H1 (cell line): ENCODE results near the gene FSTL4. TPM values are rescaled to one million over a fixed set of nuclear protein-coding genes. Genes with fewer than 3 reads are reported as not detected.

Experiments
- CTCF ChIA-PET: fragments of 300-600 bp; sonication (Branson Sonifier 250); formaldehyde crosslinking; loops from one replicate; lab custom pipeline; 2021; ENCODE audit not compliant: partially characterized antibody; lab: Charles Lee
- POLR2A ChIA-PET: fragments of 300-600 bp; sonication (Branson Sonifier 250); formaldehyde crosslinking; loops from one replicate; lab custom pipeline; 2021; ENCODE audit warnings: inconsistent platforms; ENCODE audit not compliant: partially characterized antibody; lab: Charles Lee
- DNase-seq, 2 experiments: peaks; one replicate each; pipeline versions ENCODE4 v3.0.0 to v3.0.0-alpha.2; 2010 to 2022; ENCODE audit warnings: low spot score in 2 of 2, low read depth in 1 of 2, mixed read lengths in 1 of 2
- FAIRE-seq: peaks from 2 replicates; lab custom pipeline; 2011; peaks lifted over from hg19 to GRCh38; lab: Jason Lieb, UNC
- H2AFZ ChIP-seq: 2 replicates; pipeline ENCODE4 v1.8.1; 2012; ENCODE audit warnings: low read length, inconsistent platforms
- H2AK5ac ChIP-seq: 2 replicates; pipeline ENCODE4 v1.6.1; 2013; ENCODE audit warnings: low read depth, low read length
- H2BK120ac ChIP-seq: replicated peaks from 2 replicates; pipeline ENCODE3; 2013; ENCODE audit warnings: low read depth, low read length, inconsistent platforms
- H2BK12ac ChIP-seq: 2 replicates; pipeline ENCODE4 v1.6.1; 2013; ENCODE audit warnings: low read depth, low read length
- H2BK15ac ChIP-seq: 2 replicates; pipeline ENCODE4 v1.6.1; 2013; ENCODE audit warnings: low read length
- H2BK20ac ChIP-seq: 2 replicates; pipeline ENCODE4 v1.6.1; 2013; ENCODE audit warnings: low read length
- H2BK5ac ChIP-seq: 2 replicates; pipeline ENCODE4 v1.6.1; 2013; ENCODE audit warnings: low read depth, low read length
- H3K14ac ChIP-seq: 2 replicates; pipeline ENCODE4 v1.6.1; 2013; ENCODE audit warnings: inconsistent platforms; ENCODE audit not compliant: insufficient read length
- H3K18ac ChIP-seq: 2 replicates; pipeline ENCODE4 v1.6.1; 2013; ENCODE audit warnings: low read length; ENCODE audit errors: extremely low read depth
- H3K23ac ChIP-seq: 2 replicates; pipeline ENCODE4 v1.6.1; 2013; ENCODE audit warnings: inconsistent platforms; ENCODE audit not compliant: insufficient read length
- H3K23me2 ChIP-seq: 2 replicates; pipeline ENCODE4 v1.6.1; 2013; ENCODE audit warnings: low read depth, low read length
- H3K27ac ChIP-seq: 2 replicates; pipeline ENCODE4 v1.6.1; 2011; ENCODE audit warnings: low read depth, low read length, inconsistent platforms
- H3K27me3 ChIP-seq, 4 experiments: replicated peaks in 1 of 4; 1 replicate in 1 of 4; 2 replicates in 3 of 4; pipeline versions ENCODE4 v1.6.1 to v1.8.1; 2011 to 2013; ENCODE audit warnings: low read length in 3 of 4, mild to moderate bottlenecking in 3 of 4, inconsistent platforms in 2 of 4, mixed read lengths in 2 of 4, moderate library complexity in 1 of 4; ENCODE audit not compliant: control insufficient read depth in 3 of 4, insufficient read depth in 3 of 4; ENCODE audit errors: extremely low read depth in 1 of 4
- H3K36me3 ChIP-seq, 4 experiments: 2 replicates each; pipeline versions ENCODE4 v1.6.1 to v1.8.1; 2011 to 2013; ENCODE audit warnings: mild to moderate bottlenecking in 4 of 4, low read length in 3 of 4, moderate library complexity in 2 of 4, control low read depth in 1 of 4, inconsistent platforms in 1 of 4; ENCODE audit not compliant: insufficient read depth in 4 of 4, control insufficient read depth in 2 of 4
- H3K4ac ChIP-seq: replicated peaks from 2 replicates; pipeline ENCODE3; 2013; ENCODE audit warnings: low read length, low read depth, mixed read lengths, inconsistent platforms; ENCODE audit not compliant: insufficient read length
- H3K4me1 ChIP-seq, 4 experiments: replicated peaks in 1 of 4; 1 replicate in 1 of 4; 2 replicates in 3 of 4; pipeline versions ENCODE4 v1.6.1 to v1.8.1; 2011 to 2013; ENCODE audit warnings: low read length in 3 of 4, inconsistent platforms in 2 of 4, mixed read lengths in 1 of 4; ENCODE audit not compliant: insufficient read depth in 4 of 4, control insufficient read depth in 3 of 4
- H3K4me2 ChIP-seq, 2 experiments: 2 replicates each; pipeline versions ENCODE4 v1.6.1 to v1.8.1; 2011 to 2013; ENCODE audit warnings: low read depth in 2 of 2, low read length in 2 of 2, control low read depth in 1 of 2, inconsistent platforms in 1 of 2, mild to moderate bottlenecking in 1 of 2; ENCODE audit not compliant: insufficient read depth in 1 of 2
- H3K4me3 ChIP-seq, 4 experiments: fragments of 200-600, 300-600 bp in 1 of 4; sonication (generic), shearing (Covaris generic), sonication (Bioruptor Twin) in 1 of 4; 2 replicates each; pipeline versions ENCODE4 v1.5.1 to v1.8.1; 2011 to 2016; ENCODE audit warnings: low read length in 4 of 4, low read depth in 3 of 4, control low read depth in 2 of 4, inconsistent platforms in 2 of 4, mild to moderate bottlenecking in 2 of 4, mixed read lengths in 1 of 4, moderate library complexity in 1 of 4; ENCODE audit not compliant: insufficient read depth in 2 of 4; ENCODE audit errors: extremely low read depth in 1 of 4
- H3K56ac ChIP-seq: replicated peaks from 2 replicates; pipeline ENCODE3; 2013; ENCODE audit warnings: low read depth, mild to moderate bottlenecking, mixed read lengths, low read length, inconsistent platforms; ENCODE audit not compliant: insufficient read length
- H3K79me1 ChIP-seq: 2 replicates; pipeline ENCODE4 v1.6.1; 2013; ENCODE audit warnings: low read depth, low read length, control low read depth
- H3K79me2 ChIP-seq, 2 experiments: 2 replicates each; pipeline versions ENCODE4 v1.6.1 to v1.8.1; 2012 to 2013; ENCODE audit warnings: low read length in 2 of 2, mild to moderate bottlenecking in 2 of 2, inconsistent platforms in 1 of 2; ENCODE audit not compliant: insufficient read depth in 2 of 2, control insufficient read depth in 1 of 2
- H3K9ac ChIP-seq, 4 experiments: replicated peaks in 1 of 4; 1 replicate in 1 of 4; 2 replicates in 3 of 4; pipeline versions ENCODE4 v1.6.1 to v1.8.1; 2011 to 2013; ENCODE audit warnings: low read depth in 3 of 4, low read length in 3 of 4, control low read depth in 2 of 4, mild to moderate bottlenecking in 2 of 4, moderate library complexity in 2 of 4, inconsistent platforms in 1 of 4; ENCODE audit errors: extremely low read depth in 1 of 4
- H3K9me3 ChIP-seq, 2 experiments: 2 replicates each; pipeline versions ENCODE4 v1.6.1 to v1.8.1; 2012 to 2013; ENCODE audit warnings: mild to moderate bottlenecking in 2 of 2, moderate library complexity in 2 of 2, control low read depth in 1 of 2, inconsistent platforms in 1 of 2, low read depth in 1 of 2, low read length in 1 of 2, mixed read lengths in 1 of 2; ENCODE audit not compliant: insufficient read depth in 2 of 2
- H4K20me1 ChIP-seq, 2 experiments: replicated peaks in 1 of 2; 2 replicates each; pipeline versions ENCODE3 to v1.8.1; 2011 to 2013; ENCODE audit warnings: inconsistent platforms in 2 of 2, low read length in 2 of 2, mild to moderate bottlenecking in 1 of 2; ENCODE audit not compliant: insufficient read depth in 2 of 2, control insufficient read depth in 1 of 2
- H4K5ac ChIP-seq: 2 replicates; pipeline ENCODE4 v1.6.1; 2013; ENCODE audit warnings: low read length, low read depth, mixed read lengths, inconsistent platforms; ENCODE audit not compliant: insufficient read length
- H4K8ac ChIP-seq: 2 replicates; pipeline ENCODE4 v1.8.0; 2013; ENCODE audit warnings: mild to moderate bottlenecking, moderate library complexity, low read length, inconsistent platforms; ENCODE audit not compliant: insufficient read depth; ENCODE audit errors: extremely low read depth
- H4K91ac ChIP-seq: replicated peaks from 2 replicates; pipeline ENCODE3; 2013; ENCODE audit warnings: low read length, mixed read lengths, inconsistent platforms; ENCODE audit not compliant: insufficient read length
- CEBPB ChIP-seq: IDR thresholded peaks from 2 replicates; pipeline ENCODE4 v1.6.1; 2012; ENCODE audit warnings: low read depth, low read length
- E2F6 ChIP-seq: IDR thresholded peaks from 2 replicates; pipeline ENCODE4 v1.6.1; 2012; ENCODE audit warnings: inconsistent platforms
- EGR1 ChIP-seq: IDR thresholded peaks from 2 replicates; pipeline ENCODE4 v1.6.1; 2011; ENCODE audit warnings: low read depth, low read length, borderline replicate concordance
- EZH2 ChIP-seq: fragments of 200-600 bp; sonication (generic); IDR thresholded peaks from 2 replicates; pipeline ENCODE4 v1.7.1; 2012; ENCODE audit warnings: low read depth, mild to moderate bottlenecking, moderate library complexity, low read length, inconsistent platforms; ENCODE audit not compliant: severe bottlenecking
- FOSL1 ChIP-seq: IDR thresholded peaks from 2 replicates; pipeline ENCODE4 v1.6.1; 2011; ENCODE audit warnings: mild to moderate bottlenecking, low read depth, low read length, moderate library complexity; ENCODE audit not compliant: insufficient read depth
- HDAC2 ChIP-seq, 2 experiments: fragments of 300-600 bp in 1 of 2; sonication (generic) in 1 of 2; IDR thresholded peaks; 2 replicates each; pipeline ENCODE4 v1.6.1; 2011 to 2012; ENCODE audit warnings: low read depth in 2 of 2, low read length in 2 of 2, mild to moderate bottlenecking in 2 of 2, moderate library complexity in 2 of 2, borderline replicate concordance in 1 of 2, inconsistent platforms in 1 of 2
- RFX5 ChIP-seq: IDR thresholded peaks from 2 replicates; pipeline ENCODE4 v1.6.1; 2011; ENCODE audit warnings: low read depth, low read length, improper control_type of control experiment, borderline replicate concordance
- SP1 ChIP-seq: IDR thresholded peaks from 2 replicates; pipeline ENCODE4 v1.6.1; 2011; ENCODE audit warnings: low read depth, low read length
- SP4 ChIP-seq: IDR thresholded peaks from 2 replicates; pipeline ENCODE4 v1.6.1; 2012; ENCODE audit warnings: low read length, inconsistent platforms
- TAF1 ChIP-seq: IDR thresholded peaks from 2 replicates; pipeline ENCODE4 v1.6.1; 2011; ENCODE audit warnings: mild to moderate bottlenecking, low read depth, low read length
- TBP ChIP-seq: IDR thresholded peaks from 2 replicates; pipeline ENCODE4 v1.6.1; 2011; ENCODE audit warnings: low read depth, low read length, improper control_type of control experiment
- USF2 ChIP-seq: IDR thresholded peaks from 2 replicates; pipeline ENCODE4 v1.6.1; 2011; ENCODE audit warnings: low read length, improper control_type of control experiment
- YY1 ChIP-seq: IDR thresholded peaks from 2 replicates; pipeline ENCODE4 v1.6.1; 2011; ENCODE audit warnings: low read depth, mild to moderate bottlenecking, low read length
- WGBS, 2 experiments: shearing (Covaris generic) in 1 of 2; methylation state at CpG; one replicate each; pipeline versions ENCODE4 v1.1.6 to v1.1.7; 2013 to 2015; ENCODE audit warnings: low lambda C conversion rate in 2 of 2, mixed read lengths in 2 of 2, inconsistent platforms in 1 of 2, low coverage in 1 of 2, missing lambda C conversion rate in 1 of 2; ENCODE audit not compliant: insufficient replicate concordance in 2 of 2, insufficient coverage in 1 of 2, insufficient read length in 1 of 2; ENCODE audit errors: extremely low coverage in 1 of 2, missing lambda C conversion rate in 1 of 2; 5-methylcytosine and 5-hydroxymethylcytosine counted together
- polyA plus RNA-seq, 7 experiments: library from polyadenylated mRNA; depleted of rRNA in 3 of 7; stranded (reverse) in 5 of 7; unstranded in 2 of 7; fragments of >200 nt in 5 of 7; fragments of 200-250 nt in 2 of 7; gene quantifications; 1 replicate in 5 of 7; 2 replicates in 1 of 7; 4 replicates in 1 of 7; pipeline versions ENCODE4 v1.2.1 to v1.2.3, GENCODE V29; 2011 to 2013; ENCODE audit warnings: missing spikeins in 2 of 7, mixed read lengths in 2 of 7
- total RNA-seq: library from RNA; stranded (reverse); fragmentation: NEBNext Ultra II Directional; extraction: Animal tissue kit (Norgen Biotek cat#: 25700); gene quantifications from 2 replicates; pipeline ENCODE4 v1.2.1, GENCODE V29; 2021

Gene FSTL4
- total and polyA plus RNA-seq, 2 of the 8 experiments (the other 6 are each of a cell fraction or from before 2014, with no cell fraction given), result 3.1 to 4.1 TPM

- H3K23ac ChIP-seq, result no peak overlapping the region
- H2BK20ac ChIP-seq, result no peak overlapping the region
- no peak overlapping the region for H4K91ac ChIP-seq
- no peak overlapping the region for H4K8ac ChIP-seq
- no peak overlapping the region for H3K27ac ChIP-seq
- H2BK120ac ChIP-seq, result no peak overlapping the region
- no peak overlapping the region for H3K18ac ChIP-seq
- no peak overlapping the region for H3K4me2 ChIP-seq
- H3K9me3 ChIP-seq, result no peaks in the 10 kb centered on the region
- H3K56ac ChIP-seq, result no peak overlapping the region
- 88% methylated on average over 2 of the region's 2 CpGs; no CpG with 5 or more reads in 1 of the 2 experiments for WGBS, 2 experiments
- H3K9ac ChIP-seq, result no peak overlapping the region
- 0 out of 7 replicates have a peak, but pooled peaks cover 0 to 2% (median 0%) of the 10 kb centered on the region in 4 experiments for H3K4me1 ChIP-seq
- no peak overlapping the region for H2BK15ac ChIP-seq
- POLR2A ChIA-PET, result no interaction called here
- no peaks in the 10 kb centered on the region for H3K23me2 ChIP-seq
- no peak overlapping the region for H3K4ac ChIP-seq
- H2AK5ac ChIP-seq, result no peak overlapping the region
- H2BK5ac ChIP-seq, result no peak overlapping the region
- no peak overlapping the region for H4K5ac ChIP-seq
- H3K4me3 ChIP-seq, result no peak overlapping the region
- H2AFZ ChIP-seq, result no peak overlapping the region
- no peak for FAIRE-seq
- H3K27me3 ChIP-seq, result no peaks in the 10 kb centered on the region
- CTCF ChIA-PET, result interaction anchor here (0.6 to 3.4 kb wide), 3 partner anchors 8 to 32 kb away, joined by 3 to 14 read pairs (median 7); no protein-coding TSS in a partner anchor
- no peaks in the 10 kb centered on the region for H4K20me1 ChIP-seq
- no peak overlapping the region for H2BK12ac ChIP-seq
- H3K79me2 ChIP-seq, result no peaks in the 10 kb centered on the region
- no peaks in the 10 kb centered on the region for H3K36me3 ChIP-seq
- no peak overlapping the region for H3K14ac ChIP-seq
- DNase-seq, result no peak
- no peaks in the 10 kb centered on the region for H3K79me1 ChIP-seq
- no peak for TF ChIP-seq RFX5
- no peak for TF ChIP-seq HDAC2 (IDR thresholded peaks at IDR 0.05; ENCODE audit: borderline replicate concordance in 1 of 2, low read depth in 2 of 2, low read length in 2 of 2)
- TF ChIP-seq TBP, result no peak
- TF ChIP-seq USF2, result no peak
- no peak for TF ChIP-seq EZH2
- no peak for TF ChIP-seq E2F6
- no peak for TF ChIP-seq CEBPB
- TF ChIP-seq YY1, result no peak
- no peak for TF ChIP-seq SP4
- TF ChIP-seq SP1, result no peak
- no peak for TF ChIP-seq FOSL1
- TF ChIP-seq EGR1, result no peak
- TF ChIP-seq TAF1, result no peak
Observed at GRCh38 chr5:133453831-133454230, 158.5 kb downstream of the FSTL4 start.
